GM12864 (cell line): ENCODE measurements around the gene IGFBP7.

Experiments
- DNase-seq: peaks from one replicate; pipeline ENCODE4 v3.0.0-alpha.2; 2011; ENCODE audit warnings: low read depth
- H3K4me3 ChIP-seq: 2 replicates; pipeline ENCODE4 v1.5.1; 2011; ENCODE audit warnings: mild to moderate bottlenecking, low read depth, low read length, control low read depth
- TF ChIP-seq, protein P1 (sequence below): IDR thresholded peaks from 2 replicates; pipeline ENCODE4 v1.5.1; 2011; ENCODE audit warnings: low read depth, mild to moderate bottlenecking, moderate library complexity, low read length, control low read depth, inconsistent platforms; ENCODE audit errors: missing control alignments

The IGFBP7 gene

DNA sequence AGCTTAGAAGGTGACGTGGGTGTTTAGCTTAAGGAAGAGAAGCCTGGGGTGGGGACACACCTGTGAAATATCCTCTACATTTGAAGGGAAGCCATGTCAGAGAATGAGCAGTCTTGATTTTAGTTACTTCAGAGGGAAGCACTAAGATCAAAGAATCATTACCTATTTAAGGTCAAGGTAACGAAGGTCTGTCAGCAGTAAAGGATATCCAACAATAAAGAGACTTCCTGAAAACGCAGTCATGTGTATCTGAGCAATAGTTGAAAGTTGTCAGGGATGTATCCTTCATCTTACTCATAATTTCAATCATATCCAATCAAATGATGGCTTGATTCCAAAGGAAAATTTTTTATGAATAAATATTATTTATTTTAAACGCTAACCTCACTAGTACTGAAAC, 33.5 kb downstream of the IGFBP7 start:
- TF ChIP-seq, protein P1, sequence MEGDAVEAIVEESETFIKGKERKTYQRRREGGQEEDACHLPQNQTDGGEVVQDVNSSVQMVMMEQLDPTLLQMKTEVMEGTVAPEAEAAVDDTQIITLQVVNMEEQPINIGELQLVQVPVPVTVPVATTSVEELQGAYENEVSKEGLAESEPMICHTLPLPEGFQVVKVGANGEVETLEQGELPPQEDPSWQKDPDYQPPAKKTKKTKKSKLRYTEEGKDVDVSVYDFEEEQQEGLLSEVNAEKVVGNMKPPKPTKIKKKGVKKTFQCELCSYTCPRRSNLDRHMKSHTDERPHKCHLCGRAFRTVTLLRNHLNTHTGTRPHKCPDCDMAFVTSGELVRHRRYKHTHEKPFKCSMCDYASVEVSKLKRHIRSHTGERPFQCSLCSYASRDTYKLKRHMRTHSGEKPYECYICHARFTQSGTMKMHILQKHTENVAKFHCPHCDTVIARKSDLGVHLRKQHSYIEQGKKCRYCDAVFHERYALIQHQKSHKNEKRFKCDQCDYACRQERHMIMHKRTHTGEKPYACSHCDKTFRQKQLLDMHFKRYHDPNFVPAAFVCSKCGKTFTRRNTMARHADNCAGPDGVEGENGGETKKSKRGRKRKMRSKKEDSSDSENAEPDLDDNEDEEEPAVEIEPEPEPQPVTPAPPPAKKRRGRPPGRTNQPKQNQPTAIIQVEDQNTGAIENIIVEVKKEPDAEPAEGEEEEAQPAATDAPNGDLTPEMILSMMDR = no peak
- H3K4me3 ChIP-seq = no peak overlapping the region
- DNase-seq = no peak

GRCh38 chr4:57075367-57075766, 34.8 kb downstream of the IGFBP7 start:
- no peak overlapping the region for H3K4me3 ChIP-seq
- no peak for DNase-seq
- TF ChIP-seq, protein P1 = no peak

DNA sequence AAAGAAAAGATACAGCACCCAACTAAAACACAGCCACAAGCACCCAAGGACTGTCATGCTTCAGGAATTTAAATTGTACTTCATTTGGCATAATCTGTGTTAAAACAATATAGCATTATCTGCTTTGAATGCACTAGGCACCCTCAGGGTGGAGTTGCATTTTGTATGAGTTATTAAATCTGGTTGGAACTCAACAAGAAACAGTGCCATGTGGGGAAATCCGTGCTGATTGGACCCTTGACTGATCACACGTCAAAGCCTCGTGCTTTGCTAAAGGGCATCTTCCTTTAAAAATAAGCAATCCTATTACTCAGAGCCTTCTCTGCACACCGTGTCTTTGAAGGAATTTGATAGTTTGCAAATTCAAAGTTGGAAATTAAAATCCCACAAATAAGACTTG, 35.4 kb downstream of the IGFBP7 start:
- no peak for DNase-seq
- H3K4me3 ChIP-seq = no peak overlapping the region
- TF ChIP-seq, protein P1 = no peak

DNA sequence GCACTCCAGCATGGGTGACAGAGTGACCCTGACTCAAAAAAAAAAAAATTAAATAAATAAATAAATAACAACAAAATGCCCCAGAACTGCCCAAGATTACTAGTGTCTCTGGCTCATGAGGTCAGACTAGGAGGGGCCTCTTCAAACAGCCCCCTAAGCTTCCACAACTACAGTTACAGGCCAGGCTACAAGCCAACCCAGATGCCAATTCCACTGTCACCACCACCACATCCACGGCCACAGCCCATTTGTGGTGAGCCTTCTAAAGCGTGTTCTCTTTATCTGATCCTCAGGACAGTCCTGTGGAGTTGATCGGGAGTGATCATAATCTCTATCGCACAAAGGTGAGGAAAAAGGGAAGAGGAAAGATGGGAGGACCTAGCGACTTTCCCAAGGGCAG, 36.6 kb downstream of the IGFBP7 start:
- TF ChIP-seq, protein P1 = no peak
- H3K4me3 ChIP-seq = no peak overlapping the region
- no peak for DNase-seq

DNA sequence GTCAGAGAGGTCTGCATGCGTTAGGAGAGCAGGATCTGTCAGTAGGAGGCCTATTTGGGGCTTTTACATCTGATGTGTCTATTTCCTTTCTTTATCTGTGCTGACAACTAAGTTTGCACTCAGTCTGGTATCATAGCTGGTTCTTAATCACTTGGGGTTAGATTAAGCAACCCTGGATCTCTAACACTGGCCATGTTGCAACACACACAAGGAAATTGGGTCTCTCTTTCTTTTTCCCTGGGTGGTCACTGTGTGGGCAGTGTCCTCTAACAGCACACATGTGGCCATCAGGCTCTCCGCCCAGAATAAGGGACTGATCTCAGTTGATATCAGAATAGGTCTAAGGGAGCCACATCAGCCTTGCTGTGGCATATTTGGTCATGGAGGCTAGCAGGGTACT, 38.9 kb downstream of the IGFBP7 start:
- H3K4me3 ChIP-seq = no peak overlapping the region
- DNase-seq = no peak
- TF ChIP-seq, protein P1 = no peak

DNA sequence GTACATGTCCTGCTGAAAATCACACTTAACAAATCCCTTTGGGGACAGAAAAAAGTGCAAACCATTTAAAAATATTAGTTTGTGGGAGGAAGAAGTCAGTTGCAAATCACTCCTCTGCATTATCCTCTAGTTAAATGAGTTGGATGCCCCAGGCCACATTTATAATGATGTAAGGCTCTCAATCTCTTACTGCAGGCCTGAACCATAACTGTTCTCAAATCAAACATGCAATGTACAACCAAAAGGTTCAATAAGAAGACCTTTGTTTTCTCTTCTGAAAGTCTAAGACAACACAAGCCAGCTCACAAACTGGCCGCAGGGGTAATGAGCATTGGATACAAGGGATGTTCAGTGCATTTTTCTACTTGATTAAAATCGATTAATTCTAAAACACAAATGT, 39.7 kb downstream of the IGFBP7 start:
- TF ChIP-seq, protein P1 = no peak
- H3K4me3 ChIP-seq = no peak overlapping the region
- no peak for DNase-seq

GRCh38 chr4:57068237-57068981, 41.8 kb downstream of the IGFBP7 start:
- H3K4me3 ChIP-seq = no peak overlapping the region
- TF ChIP-seq, protein P1 = no peak
- DNase-seq = no peak
